Neuronal stem cell (in vitro differentiated cells): ENCODE results near the gene KIAA0232.
A peak's percentile ranks its signal among the peaks of the same experiment; 100 is the strongest.

Source experiments
- DNase-seq: peaks from one replicate; pipeline ENCODE4 v3.0.0-alpha.2; 2013; ENCODE audit warnings: low spot score
- H2AFZ ChIP-seq: one replicate; pipeline ENCODE4 v1.6.1; 2013; ENCODE audit warnings: mild to moderate bottlenecking, low read length, inconsistent platforms
- H2AK5ac ChIP-seq: 2 replicates; pipeline ENCODE4 v1.6.1; 2013; ENCODE audit warnings: low read depth, mild to moderate bottlenecking, inconsistent platforms, low read length, moderate library complexity, mixed read lengths
- H2BK120ac ChIP-seq: 2 replicates; pipeline ENCODE4 v1.6.1; 2013; ENCODE audit warnings: low read depth, mild to moderate bottlenecking, inconsistent platforms, low read length, moderate library complexity, mixed read lengths
- H2BK12ac ChIP-seq: one replicate; pipeline ENCODE4 v1.6.1; 2013; ENCODE audit warnings: low read length, inconsistent platforms
- H2BK15ac ChIP-seq: 2 replicates; pipeline ENCODE4 v1.6.1; 2013; ENCODE audit warnings: mild to moderate bottlenecking, low read length, inconsistent platforms, mixed read lengths
- H2BK5ac ChIP-seq: one replicate; pipeline ENCODE4 v1.6.1; 2013; ENCODE audit warnings: inconsistent platforms, mild to moderate bottlenecking, low read length, moderate library complexity
- H3K14ac ChIP-seq: one replicate; pipeline ENCODE4 v1.6.1; 2013; ENCODE audit warnings: low read length, inconsistent platforms
- H3K18ac ChIP-seq: 2 replicates; pipeline ENCODE4 v1.6.1; 2013; ENCODE audit warnings: low read length, inconsistent platforms
- H3K23ac ChIP-seq: 2 replicates; pipeline ENCODE4 v1.6.1; 2013; ENCODE audit warnings: low read depth, mild to moderate bottlenecking, mixed read lengths, low read length, inconsistent platforms; ENCODE audit not compliant: poor library complexity
- H3K27ac ChIP-seq: replicated peaks from 3 replicates; pipeline ENCODE4 v1.5.1; 2013; ENCODE audit warnings: low read length, inconsistent platforms
- H3K27me3 ChIP-seq, 3 experiments: 2 replicates each; pipeline ENCODE4 v1.6.1; 2013; ENCODE audit warnings: low read length in 3 of 3, mild to moderate bottlenecking in 2 of 3, inconsistent platforms in 1 of 3, low read depth in 1 of 3, mixed read lengths in 1 of 3, moderate library complexity in 1 of 3; ENCODE audit not compliant: control insufficient read depth in 3 of 3, insufficient read depth in 3 of 3
- H3K36me3 ChIP-seq, 2 donors: replicated peaks in 1 of 2; 2 replicates each; pipeline ENCODE4 v1.6.1; 2013; ENCODE audit warnings: low read length in 2 of 2; ENCODE audit not compliant: control insufficient read depth in 2 of 2, insufficient read depth in 2 of 2
- H3K4ac ChIP-seq: 2 replicates; pipeline ENCODE4 v1.6.1; 2013; ENCODE audit warnings: inconsistent platforms, mild to moderate bottlenecking, low read length, moderate library complexity
- H3K4me1 ChIP-seq, 2 donors: 1 replicate in 1 of 2; 2 replicates in 1 of 2; pipeline ENCODE4 v1.6.1; 2013; ENCODE audit warnings: low read length in 2 of 2, low read depth in 1 of 2; ENCODE audit not compliant: control insufficient read depth in 2 of 2, insufficient read depth in 1 of 2
- H3K4me2 ChIP-seq: one replicate; pipeline ENCODE4 v1.6.1; 2013; ENCODE audit warnings: mild to moderate bottlenecking, low read length, inconsistent platforms; ENCODE audit not compliant: insufficient read depth, poor library complexity, severe bottlenecking
- H3K4me3 ChIP-seq, 2 donors: 2 replicates each; pipeline ENCODE4 v1.5.1; 2013; ENCODE audit warnings: low read length in 2 of 2, mild to moderate bottlenecking in 2 of 2, inconsistent platforms in 1 of 2, moderate library complexity in 1 of 2
- H3K79me1 ChIP-seq: one replicate; pipeline ENCODE4 v1.6.1; 2013; ENCODE audit warnings: low read depth, mild to moderate bottlenecking, inconsistent platforms, low read length, moderate library complexity
- H3K9ac ChIP-seq: one replicate; pipeline ENCODE4 v1.6.1; 2013; ENCODE audit warnings: mild to moderate bottlenecking, low read depth, low read length, inconsistent platforms; ENCODE audit not compliant: poor library complexity
- H3K9me3 ChIP-seq, 2 donors: replicated peaks in 1 of 2; 2 replicates each; pipeline versions ENCODE3 to v1.6.1; 2013; ENCODE audit warnings: low read length in 2 of 2, mild to moderate bottlenecking in 2 of 2, inconsistent platforms in 1 of 2, low read depth in 1 of 2, mixed read lengths in 1 of 2, moderate library complexity in 1 of 2; ENCODE audit not compliant: control insufficient read depth in 2 of 2, insufficient read depth in 1 of 2
- H4K8ac ChIP-seq: one replicate; pipeline ENCODE4 v1.6.1; 2013; ENCODE audit warnings: low read depth, mild to moderate bottlenecking, inconsistent platforms, low read length, moderate library complexity
- H4K91ac ChIP-seq: one replicate; pipeline ENCODE4 v1.6.1; 2013; ENCODE audit warnings: low read length, low read depth, mild to moderate bottlenecking, inconsistent platforms; ENCODE audit not compliant: poor library complexity
- WGBS, 2 donors: extraction: QIAGEN DNeasy Blood & Tissue Kit; methylation state at CpG; one replicate each; pipeline ENCODE4 v1.1.7; 2013; ENCODE audit warnings: missing lambda C conversion rate in 2 of 2, mixed read lengths in 1 of 2; ENCODE audit not compliant: insufficient read length in 2 of 2, insufficient replicate concordance in 1 of 2; ENCODE audit errors: extremely low coverage in 2 of 2; 5-methylcytosine and 5-hydroxymethylcytosine counted together

The KIAA0232 gene

DNA sequence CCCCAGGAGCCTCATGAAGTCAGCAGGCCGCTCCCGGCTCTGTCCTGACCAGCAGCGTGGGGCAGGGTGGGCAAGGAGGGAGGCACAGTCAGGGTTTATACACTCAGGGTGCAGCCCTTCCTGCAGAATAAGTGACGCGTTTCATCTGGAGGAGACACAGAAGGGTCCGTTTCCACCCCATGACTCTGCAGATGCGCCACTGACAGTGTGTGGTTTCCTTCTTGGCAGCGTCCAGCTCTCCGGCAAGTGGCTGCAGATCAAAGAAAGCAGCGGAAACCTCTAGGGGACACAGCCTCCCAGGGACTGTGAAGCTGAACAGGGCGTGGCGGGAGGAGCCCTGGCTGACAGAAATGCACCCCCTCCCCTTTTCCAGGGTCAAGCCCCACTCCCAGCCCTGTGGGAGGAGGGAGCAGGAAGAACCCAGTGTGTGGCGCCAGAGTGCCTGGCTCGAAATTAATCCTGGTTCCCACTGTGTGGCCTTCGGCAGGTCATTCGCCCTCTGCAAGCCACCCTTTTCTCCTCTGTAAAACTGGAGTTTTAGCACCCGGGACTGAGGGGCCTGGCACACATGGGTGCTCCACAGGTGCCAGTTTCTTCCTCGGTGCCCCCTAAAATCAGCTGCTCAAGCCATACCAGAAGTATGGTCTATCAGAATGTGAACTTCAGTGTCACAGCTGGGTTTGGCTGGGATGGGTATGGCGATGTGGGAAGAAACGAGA lies 109.8 kb downstream of the KIAA0232 start:
- H2BK5ac ChIP-seq, result peak overlapping the region; percentile 46
- no peak overlapping the region for H3K27ac ChIP-seq
- no peaks in the 10 kb centered on the region for H3K79me1 ChIP-seq
- no peak overlapping the region for H2BK15ac ChIP-seq
- H2BK12ac ChIP-seq, result no peak overlapping the region
- WGBS, 2 donors, result no CpG with 5 or more reads among the region's 20 CpGs
- no peak overlapping the region for H2AK5ac ChIP-seq
- no peak overlapping the region for H3K4ac ChIP-seq
- H3K9me3 ChIP-seq, result peaks cover 6 to 7% of the 10 kb centered on the region in 2 donors
- no peak for DNase-seq
- H4K8ac ChIP-seq, result no peak overlapping the region
- H3K36me3 ChIP-seq, result no peaks in the 10 kb centered on the region
- H3K18ac ChIP-seq, result peak overlapping the region; percentile 24
- H4K91ac ChIP-seq, result no peak overlapping the region
- H3K27me3 ChIP-seq, result no peaks in the 10 kb centered on the region
- H3K9ac ChIP-seq, result peak overlapping the region; percentile 34
- H3K23ac ChIP-seq, result peak overlapping the region; percentile 37
- H3K4me3 ChIP-seq, result peak overlapping the region in 1 of 2 donors; percentile 55
- no peak overlapping the region for H3K4me2 ChIP-seq
- H2BK120ac ChIP-seq, result peak overlapping the region; percentile 75
- peak overlapping the region; percentile 42 for H2AFZ ChIP-seq
- H3K14ac ChIP-seq, result no peak overlapping the region
- peaks cover 7 to 18% of the 10 kb centered on the region in 2 donors for H3K4me1 ChIP-seq

DNA sequence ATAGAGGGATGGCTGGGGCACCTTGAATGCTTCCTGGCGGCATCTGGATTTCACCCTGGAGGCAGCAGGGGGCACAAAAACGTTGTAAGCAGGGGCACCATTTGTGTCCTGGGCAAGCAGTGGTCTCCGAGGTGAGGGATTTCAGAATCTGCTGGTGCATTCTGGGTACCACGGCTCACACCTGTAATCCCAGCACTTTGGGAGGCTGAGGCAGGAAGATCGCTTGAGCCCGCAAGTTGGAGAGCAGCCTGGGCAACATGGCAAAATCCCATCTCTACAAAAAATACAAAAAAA lies 110.3 kb downstream of the KIAA0232 start:
- Histone ChIP-seq H3K4me3 (no peak overlapping the region), H4K91ac (no peak overlapping the region), H3K36me3 (no peaks in the 10 kb centered on the region), H3K4me1 (peaks cover 7 to 13% of the 10 kb centered on the region in 2 donors), H3K9me3 (peaks cover 6 to 7% of the 10 kb centered on the region in 2 donors), H2BK15ac (no peak overlapping the region), H3K4ac (no peak overlapping the region), H2BK12ac (no peak overlapping the region), H3K4me2 (no peak overlapping the region), H3K27me3 (no peaks in the 10 kb centered on the region), H2AFZ (no peak overlapping the region), H3K18ac (no peak overlapping the region), H2BK120ac (no peak overlapping the region), H3K79me1 (no peaks in the 10 kb centered on the region), H3K23ac (no peak overlapping the region), H3K14ac (no peak overlapping the region), H4K8ac (no peak overlapping the region), H3K27ac (no peak overlapping the region), H3K9ac (no peak overlapping the region), H2AK5ac (no peak overlapping the region), H2BK5ac (no peak overlapping the region)
- WGBS, 2 donors, result no CpG with 5 or more reads among the region's 6 CpGs
- DNase-seq, result no peak

DNA sequence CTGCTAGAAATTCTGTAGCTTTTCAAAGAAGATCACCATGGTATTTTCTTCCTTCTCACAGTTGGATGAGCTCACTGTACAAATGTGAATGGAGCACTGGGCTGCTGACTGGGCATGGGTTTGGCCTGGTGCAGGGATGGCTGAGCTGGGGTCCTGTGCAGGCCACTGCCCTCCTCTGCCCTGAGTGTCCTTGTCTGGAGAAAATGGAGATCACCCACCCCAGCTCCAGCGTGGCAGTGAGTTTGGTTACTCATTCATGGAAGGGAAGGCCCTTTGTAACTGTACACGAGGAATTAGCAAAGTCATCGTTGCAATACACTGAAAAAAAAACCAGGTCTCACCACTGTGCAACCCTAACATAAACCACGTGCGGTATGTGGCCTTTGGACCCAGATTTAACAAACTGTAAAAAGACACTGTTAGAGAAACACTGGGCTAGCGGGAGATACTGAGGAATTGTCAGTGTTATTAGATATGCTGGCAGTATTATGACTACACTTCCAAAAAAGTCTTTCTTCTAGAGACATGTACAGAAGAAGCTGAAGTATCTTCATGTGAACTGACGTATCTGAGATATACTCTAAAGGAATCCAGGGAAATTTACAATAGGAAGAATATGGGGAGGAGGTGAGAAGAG lies 111.0 kb downstream of the KIAA0232 start:
- no peak overlapping the region for H3K27ac ChIP-seq
- no peak overlapping the region for H3K4ac ChIP-seq

DNA sequence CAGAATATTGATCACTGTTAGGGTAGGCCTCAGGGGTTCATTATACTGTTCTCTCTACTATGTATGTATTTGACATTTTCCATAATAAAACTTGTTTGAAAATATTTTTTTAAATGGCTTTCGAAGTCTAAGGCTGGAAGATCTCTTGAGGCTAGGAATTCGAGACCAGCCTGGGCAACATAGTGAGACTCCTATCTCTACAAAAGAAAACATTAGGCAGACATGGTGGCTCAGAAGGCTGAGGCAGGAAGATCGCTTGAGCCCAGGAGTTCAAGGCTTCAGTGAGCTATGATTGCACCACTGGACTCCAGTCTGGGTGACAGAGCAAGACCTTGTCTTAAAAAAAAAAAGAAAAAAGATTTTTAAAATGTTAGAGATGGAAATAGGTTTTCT lies 111.6 kb downstream of the KIAA0232 start:
- H3K27ac ChIP-seq, result no peak overlapping the region
- no peak overlapping the region for H4K91ac ChIP-seq
- H3K9ac ChIP-seq, result no peak overlapping the region
- no peak overlapping the region for H3K23ac ChIP-seq
- no peak overlapping the region for H3K4ac ChIP-seq
- no peak overlapping the region for H4K8ac ChIP-seq
- peaks cover 5 to 6% of the 10 kb centered on the region in 2 donors for H3K9me3 ChIP-seq
- no peak overlapping the region for H2BK12ac ChIP-seq
- H3K18ac ChIP-seq, result no peak overlapping the region
- H3K14ac ChIP-seq, result no peak overlapping the region
- H2AFZ ChIP-seq, result no peak overlapping the region
- no peaks in the 10 kb centered on the region for H3K36me3 ChIP-seq
- H2BK120ac ChIP-seq, result no peak overlapping the region
- no peak overlapping the region for H2BK5ac ChIP-seq
- peaks cover 5 to 6% of the 10 kb centered on the region in 2 donors for H3K4me1 ChIP-seq
- no peaks in the 10 kb centered on the region for H3K27me3 ChIP-seq
- H2AK5ac ChIP-seq, result no peak overlapping the region
- no peak overlapping the region for H3K4me3 ChIP-seq
- H2BK15ac ChIP-seq, result no peak overlapping the region
- no CpG with 5 or more reads among the region's 3 CpGs for WGBS, 2 donors
- no peak for DNase-seq
- no peak overlapping the region for H3K4me2 ChIP-seq
- no peaks in the 10 kb centered on the region for H3K79me1 ChIP-seq

More for the DNA sequence above, 111.0 kb downstream of the KIAA0232 start:
- H3K23ac ChIP-seq, result no peak overlapping the region
- no peak overlapping the region for H3K14ac ChIP-seq
- H3K9ac ChIP-seq, result no peak overlapping the region
- no peak overlapping the region for H3K18ac ChIP-seq
- H2BK15ac ChIP-seq, result no peak overlapping the region
- no peak overlapping the region for H2AK5ac ChIP-seq
- no peak overlapping the region for H4K8ac ChIP-seq
- no peak overlapping the region for H2BK120ac ChIP-seq
- H3K4me1 ChIP-seq, result peaks cover 5 to 6% of the 10 kb centered on the region in 2 donors
- no peak overlapping the region for H4K91ac ChIP-seq
- no peak overlapping the region for H2BK12ac ChIP-seq
- DNase-seq, result no peak
- WGBS, 2 donors, result no CpG with 5 or more reads among the region's 7 CpGs
- no peak overlapping the region for H2AFZ ChIP-seq
- H2BK5ac ChIP-seq, result no peak overlapping the region
- H3K27me3 ChIP-seq, result no peaks in the 10 kb centered on the region
- no peaks in the 10 kb centered on the region for H3K36me3 ChIP-seq
- no peak overlapping the region for H3K4me3 ChIP-seq
- H3K4me2 ChIP-seq, result no peak overlapping the region
- H3K9me3 ChIP-seq, result peaks cover 5 to 6% of the 10 kb centered on the region in 2 donors
- no peaks in the 10 kb centered on the region for H3K79me1 ChIP-seq
